B cell (primary cell): Measurements from ENCODE around the gene APOO.

ENCODE experiments used
- EZH2 ChIP-seq: IDR thresholded peaks from 2 replicates; pipeline ENCODE4 v1.6.1; 2012; ENCODE audit warnings: borderline replicate concordance, low read depth, mild to moderate bottlenecking, moderate library complexity, low read length; ENCODE audit not compliant: insufficient read depth, poor library complexity, severe bottlenecking
- TF ChIP-seq, protein P1 (sequence below): fragments of 200-600 bp; IDR thresholded peaks from one replicate; pipeline ENCODE4 v1.8.0; 2022; ENCODE audit warnings: antibody characterized with exemption, mild to moderate bottlenecking

DNA sequence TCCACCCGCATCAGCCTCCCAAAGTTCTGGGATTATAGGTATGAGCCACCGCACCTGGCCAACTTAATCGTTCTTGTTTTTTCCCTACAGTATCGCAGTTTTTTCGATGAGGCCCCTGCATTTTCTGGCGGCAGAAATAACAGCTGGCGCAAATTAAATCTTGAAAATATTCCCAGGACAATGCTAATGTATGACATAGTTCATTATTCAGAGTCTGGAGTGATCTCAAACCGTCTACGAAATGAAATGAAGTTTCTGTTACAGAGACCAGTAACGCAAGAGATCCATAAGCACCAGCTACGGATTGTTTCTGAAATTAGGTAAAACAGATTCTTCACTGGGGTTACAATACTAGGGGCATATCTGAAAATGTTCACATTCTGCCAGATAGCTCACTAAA lies 27.4 kb upstream of the APOO start:
- TF ChIP-seq, protein P1, sequence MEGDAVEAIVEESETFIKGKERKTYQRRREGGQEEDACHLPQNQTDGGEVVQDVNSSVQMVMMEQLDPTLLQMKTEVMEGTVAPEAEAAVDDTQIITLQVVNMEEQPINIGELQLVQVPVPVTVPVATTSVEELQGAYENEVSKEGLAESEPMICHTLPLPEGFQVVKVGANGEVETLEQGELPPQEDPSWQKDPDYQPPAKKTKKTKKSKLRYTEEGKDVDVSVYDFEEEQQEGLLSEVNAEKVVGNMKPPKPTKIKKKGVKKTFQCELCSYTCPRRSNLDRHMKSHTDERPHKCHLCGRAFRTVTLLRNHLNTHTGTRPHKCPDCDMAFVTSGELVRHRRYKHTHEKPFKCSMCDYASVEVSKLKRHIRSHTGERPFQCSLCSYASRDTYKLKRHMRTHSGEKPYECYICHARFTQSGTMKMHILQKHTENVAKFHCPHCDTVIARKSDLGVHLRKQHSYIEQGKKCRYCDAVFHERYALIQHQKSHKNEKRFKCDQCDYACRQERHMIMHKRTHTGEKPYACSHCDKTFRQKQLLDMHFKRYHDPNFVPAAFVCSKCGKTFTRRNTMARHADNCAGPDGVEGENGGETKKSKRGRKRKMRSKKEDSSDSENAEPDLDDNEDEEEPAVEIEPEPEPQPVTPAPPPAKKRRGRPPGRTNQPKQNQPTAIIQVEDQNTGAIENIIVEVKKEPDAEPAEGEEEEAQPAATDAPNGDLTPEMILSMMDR: no peak
- TF ChIP-seq EZH2: no peak
